Measurements from ENCODE around the gene STK32A.
"Not testable (repeated sequence)": the region's sequence is repeated elsewhere in the genome, so short reads cannot be mapped to it uniquely, and the experiment has no call there.

The STK32A gene

GRCh38 chr5:147341345-147341744 is 106.5 kb downstream of the STK32A start:
- H3K4me3 ChIP-seq (ENCODE audit: low read depth, low read length) = no peak overlapping the region

- no peak overlapping the region for H3K4me3 ChIP-seq (ENCODE audit: low read depth, low read length)
These were observed 110.0 kb downstream of the STK32A start for GRCh38 chr5:147344861-147345260.

- no peak overlapping the region for H3K4me3 ChIP-seq (ENCODE audit: low read depth, low read length)
These were observed 111.3 kb downstream of the STK32A start for GRCh38 chr5:147346006-147346561.

- H3K4me3 ChIP-seq (ENCODE audit: low read depth, low read length) = no peak overlapping the region
These were observed 113.2 kb downstream of the STK32A start for GRCh38 chr5:147348046-147348445.

GRCh38 chr5:147348451-147348850 is 113.6 kb downstream of the STK32A start:
- H3K4me3 ChIP-seq (ENCODE audit: low read depth, low read length) = no peak overlapping the region

GRCh38 chr5:147349241-147349640 is 114.4 kb downstream of the STK32A start:
- no peak overlapping the region for H3K4me3 ChIP-seq (ENCODE audit: low read depth, low read length)

GRCh38 chr5:147359101-147359500 is 124.3 kb downstream of the STK32A start:
- H3K4me3 ChIP-seq (ENCODE audit: low read depth, low read length) = no peak overlapping the region

- no peak overlapping the region for H3K4me3 ChIP-seq (ENCODE audit: low read depth, low read length)
These were observed 124.8 kb downstream of the STK32A start for GRCh38 chr5:147359581-147359980.

- no peak overlapping the region for H3K4me3 ChIP-seq (ENCODE audit: low read depth, low read length)
These were observed 126.0 kb downstream of the STK32A start for GRCh38 chr5:147360816-147361215.

GRCh38 chr5:147361441-147362175 is 126.8 kb downstream of the STK32A start:
- H3K4me3 ChIP-seq (ENCODE audit: low read depth, low read length) = no peak overlapping the region

- not testable (repeated sequence) for H3K4me3 ChIP-seq (ENCODE audit: low read depth, low read length)
These were observed 132.6 kb downstream of the STK32A start for GRCh38 chr5:147367381-147367780.

GRCh38 chr5:147369742-147370374 is 135.0 kb downstream of the STK32A start:
- no peak overlapping the region for H3K4me3 ChIP-seq (ENCODE audit: low read depth, low read length)

GRCh38 chr5:147371290-147371689 is 136.5 kb downstream of the STK32A start:
- no peak overlapping the region for H3K4me3 ChIP-seq (ENCODE audit: low read depth, low read length)

GRCh38 chr5:147372191-147372590 is 137.4 kb downstream of the STK32A start:
- H3K4me3 ChIP-seq (ENCODE audit: low read depth, low read length) = no peak overlapping the region

- H3K4me3 ChIP-seq (ENCODE audit: low read depth, low read length) = no peak overlapping the region
These were observed 138.5 kb downstream of the STK32A start for GRCh38 chr5:147373328-147373727.

GRCh38 chr5:147375151-147375550 is 140.3 kb downstream of the STK32A start:
- no peak overlapping the region for H3K4me3 ChIP-seq (ENCODE audit: low read depth, low read length)

GRCh38 chr5:147377682-147378081 is 142.9 kb downstream of the STK32A start:
- H3K4me3 ChIP-seq (ENCODE audit: low read depth, low read length) = no peak overlapping the region

- no peak overlapping the region for H3K4me3 ChIP-seq (ENCODE audit: low read depth, low read length)
These were observed 146.7 kb downstream of the STK32A start for GRCh38 chr5:147381555-147381954.

- no peak overlapping the region for H3K4me3 ChIP-seq (ENCODE audit: low read depth, low read length)
These were observed 147.9 kb downstream of the STK32A start for GRCh38 chr5:147382776-147383175.

- no peak overlapping the region for H3K4me3 ChIP-seq (ENCODE audit: low read depth, low read length)
These were observed 149.7 kb downstream of the STK32A start for GRCh38 chr5:147384346-147385193.

- no peak overlapping the region for H3K4me3 ChIP-seq (ENCODE audit: low read depth, low read length)
These were observed 152.3 kb downstream of the STK32A start for GRCh38 chr5:147387109-147387508.
